ENCODE data around the gene BMAL1. TPM values are rescaled to one million over a fixed set of nuclear protein-coding genes. Genes with fewer than 3 reads are reported as not detected.

The BMAL1 gene
- total and polyA plus RNA-seq, 2 of the 8 experiments (the other 6 are each of a cell fraction or from before 2014, with no cell fraction given): 6.8 to 6.9 TPM

DNA sequence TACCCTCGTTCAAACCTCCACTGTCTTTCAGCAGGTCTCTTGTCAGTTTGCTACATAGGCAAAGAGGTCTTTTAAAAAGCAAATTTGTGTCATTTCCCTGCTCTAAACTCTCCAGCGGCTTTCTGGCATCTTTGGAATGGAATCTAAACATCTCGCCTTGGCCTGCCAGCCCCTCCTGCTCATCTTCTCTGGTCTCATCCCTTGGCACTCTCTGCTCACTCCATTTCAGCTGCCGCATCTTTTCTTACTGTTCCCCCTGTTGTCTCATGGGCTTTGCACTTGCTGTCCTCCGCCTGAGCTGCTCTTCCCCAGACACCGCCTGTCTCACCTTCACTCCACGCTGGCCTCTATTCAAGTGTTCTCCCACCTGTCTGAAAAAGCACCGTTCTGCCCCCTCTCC is 46.6 kb downstream of the BMAL1 start:
- no peak overlapping the region for H3K14ac ChIP-seq (ENCODE audit: insufficient read length)
- no peak overlapping the region for H3K9ac ChIP-seq (replicated peaks in 1 of 4; ENCODE audit: extremely low read depth in 1 of 4, low read depth in 3 of 4, low read length in 3 of 4)
- no peak overlapping the region for H2BK5ac ChIP-seq (ENCODE audit: low read depth, low read length)
- peaks cover 0 to 3% (median 1%) of the 10 kb centered on the region in 4 experiments; a peak in 2 of 7 replicates for H3K4me1 ChIP-seq (replicated peaks in 1 of 4; ENCODE audit: control insufficient read depth in 3 of 4, insufficient read depth in 4 of 4, low read length in 3 of 4)
- no peak overlapping the region for H3K23ac ChIP-seq (ENCODE audit: insufficient read length)
- no peak for DNase-seq (ENCODE audit: low read depth in 1 of 2, low spot score in 2 of 2)
- H3K36me3 ChIP-seq (ENCODE audit: control insufficient read depth in 2 of 4, insufficient read depth in 4 of 4, low read length in 3 of 4): no peaks in the 10 kb centered on the region
- no peak overlapping the region for H3K4me3 ChIP-seq (ENCODE audit: extremely low read depth in 1 of 4, insufficient read depth in 2 of 4, low read depth in 3 of 4, low read length in 4 of 4)
- no peaks in the 10 kb centered on the region for H3K79me1 ChIP-seq (ENCODE audit: low read depth, low read length)
- CTCF ChIA-PET (ENCODE audit: partially characterized antibody): interaction anchor here (3.6 kb wide), 1 partner anchor 11 kb away, joined by 13 read pairs; no protein-coding TSS in a partner anchor
- H2BK20ac ChIP-seq (ENCODE audit: low read length): no peak overlapping the region
- no peak overlapping the region for H2AK5ac ChIP-seq (ENCODE audit: low read depth, low read length)
- H4K5ac ChIP-seq (ENCODE audit: insufficient read length, low read depth, low read length): no peak overlapping the region
- H3K18ac ChIP-seq (ENCODE audit: extremely low read depth, low read length): no peak overlapping the region
- H2BK12ac ChIP-seq (ENCODE audit: low read depth, low read length): no peak overlapping the region
- no peak overlapping the region for H3K4ac ChIP-seq (replicated peaks; ENCODE audit: insufficient read length, low read depth, low read length)
- no peaks in the 10 kb centered on the region for H3K9me3 ChIP-seq (ENCODE audit: insufficient read depth in 2 of 2, low read depth in 1 of 2, low read length in 1 of 2)
- no peaks in the 10 kb centered on the region for H3K23me2 ChIP-seq (ENCODE audit: low read depth, low read length)
- no peaks in the 10 kb centered on the region for H3K79me2 ChIP-seq (ENCODE audit: control insufficient read depth in 1 of 2, insufficient read depth in 2 of 2, low read length in 2 of 2)
- no peak for FAIRE-seq
- H4K8ac ChIP-seq (ENCODE audit: extremely low read depth, insufficient read depth, low read length): no peak overlapping the region
- no peak overlapping the region for H3K56ac ChIP-seq (replicated peaks; ENCODE audit: insufficient read length, low read depth, low read length)
- no peak overlapping the region for H2BK15ac ChIP-seq (ENCODE audit: low read length)
- H2BK120ac ChIP-seq (replicated peaks; ENCODE audit: low read depth, low read length): no peak overlapping the region
- 80% methylated on average over 8 of the region's 8 CpGs; no CpG with 5 or more reads in 1 of the 2 experiments for WGBS, 2 experiments (ENCODE audit: extremely low coverage in 1 of 2, insufficient coverage in 1 of 2, insufficient read length in 1 of 2, insufficient replicate concordance in 2 of 2, low coverage in 1 of 2, low lambda C conversion rate in 2 of 2, missing lambda C conversion rate in 1 of 2)
- TF ChIP-seq TAF1 (IDR thresholded peaks at IDR 0.05; ENCODE audit: low read depth, low read length) (no peak), SAP30 (IDR thresholded peaks at IDR 0.05; ENCODE audit: insufficient read depth, insufficient replicate concordance, low read length) (no peak), GABPA (IDR thresholded peaks at IDR 0.05; ENCODE audit: borderline replicate concordance, insufficient read depth, low read length) (no peak), CHD1 (IDR thresholded peaks at IDR 0.05; ENCODE audit: low read depth, low read length) (no peak)
- TF ChIP-seq, protein P1, sequence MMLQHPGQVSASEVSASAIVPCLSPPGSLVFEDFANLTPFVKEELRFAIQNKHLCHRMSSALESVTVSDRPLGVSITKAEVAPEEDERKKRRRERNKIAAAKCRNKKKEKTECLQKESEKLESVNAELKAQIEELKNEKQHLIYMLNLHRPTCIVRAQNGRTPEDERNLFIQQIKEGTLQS (IDR thresholded peaks at IDR 0.05; ENCODE audit: insufficient read depth, low read depth, low read length): no peak
- no peak overlapping the region for H4K91ac ChIP-seq (replicated peaks; ENCODE audit: insufficient read length, low read length)
- H3K4me2 ChIP-seq (ENCODE audit: insufficient read depth in 1 of 2, low read depth in 2 of 2, low read length in 2 of 2): no peak overlapping the region
- POLR2A ChIA-PET (ENCODE audit: partially characterized antibody): no interaction called here
- H4K20me1 ChIP-seq (replicated peaks in 1 of 2; ENCODE audit: control insufficient read depth in 1 of 2, insufficient read depth in 2 of 2, low read length in 2 of 2): peaks cover 0 to 2% of the 10 kb centered on the region in 2 experiments
- H3K27ac ChIP-seq (ENCODE audit: low read depth, low read length): no peak overlapping the region
- no peaks in the 10 kb centered on the region for H3K27me3 ChIP-seq (replicated peaks in 1 of 4; ENCODE audit: control insufficient read depth in 3 of 4, extremely low read depth in 1 of 4, insufficient read depth in 3 of 4, low read length in 3 of 4)
- no peak overlapping the region for H2AFZ ChIP-seq (ENCODE audit: low read length)

All from H1 (cell line).